GM21360 (cell line): Measurements from ENCODE around the gene NUTM2F.
"Not testable (repeated sequence)": the region's sequence is repeated elsewhere in the genome, so short reads cannot be mapped to it uniquely, and the experiment has no call there.

Source experiments
- ATAC-seq: cut with Tn5 transposase; IDR thresholded peaks from one replicate; pipeline ENCODE4 v1.9.1; 2021; ENCODE audit warnings: mild to moderate bottlenecking, moderate library complexity; ENCODE audit not compliant: unreplicated experiment

Gene NUTM2F

DNA sequence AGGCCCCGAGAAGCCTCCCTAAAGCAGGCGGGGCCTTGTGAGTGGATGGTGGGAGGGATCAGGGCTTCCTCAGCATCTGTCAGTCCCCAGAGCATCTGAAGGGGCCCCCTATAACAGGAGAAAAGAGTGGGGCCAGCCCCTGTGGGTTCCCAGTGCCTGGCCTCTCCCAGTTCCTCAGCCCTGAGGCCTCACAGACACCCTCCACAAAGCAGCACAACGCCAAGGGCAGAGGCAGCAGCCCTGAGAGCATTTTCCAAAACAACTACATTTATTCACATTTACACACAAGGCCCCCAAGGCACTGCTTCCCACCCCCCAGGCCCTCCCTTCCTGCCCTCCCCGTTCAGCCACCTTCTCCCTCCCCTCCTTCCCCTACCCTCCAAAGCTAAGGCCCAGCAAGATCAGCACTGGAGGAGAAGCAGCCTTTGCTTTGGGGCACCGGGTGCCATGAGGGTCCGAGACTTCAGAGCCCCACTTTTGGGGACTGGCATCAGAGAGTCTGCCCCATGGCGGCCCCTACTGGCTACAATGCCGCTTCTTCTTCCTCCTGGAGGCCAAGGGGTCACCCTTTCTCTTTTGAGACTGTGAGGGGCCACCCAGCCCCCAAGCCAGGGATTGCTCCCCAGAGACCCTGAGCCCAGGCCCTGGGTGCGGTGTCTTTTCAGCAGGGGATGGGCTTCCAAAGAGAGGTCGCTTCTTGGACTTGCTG is 10.3 kb downstream of the NUTM2F start:
- ATAC-seq = not testable (repeated sequence)

DNA sequence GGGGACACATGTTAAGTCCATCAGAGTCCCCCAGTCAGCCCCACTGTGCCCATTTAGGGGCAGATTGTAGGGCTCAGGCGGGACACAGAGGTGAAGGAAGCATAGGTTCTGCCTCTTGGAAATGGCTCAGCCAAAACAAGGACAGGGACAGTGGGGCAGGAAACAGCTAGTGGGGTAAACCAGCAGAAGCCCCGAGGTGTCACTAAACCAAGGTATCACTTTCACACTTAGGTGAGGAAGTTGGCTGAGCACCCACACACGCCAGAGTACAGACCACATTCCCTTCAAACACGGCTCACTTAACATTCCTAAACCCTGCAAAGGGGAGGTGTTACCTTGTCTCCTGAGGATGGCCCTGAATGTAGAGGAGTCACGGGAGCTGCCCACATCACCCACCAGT is 12.2 kb downstream of the NUTM2F start:
- ATAC-seq = not testable (repeated sequence)

- not testable (repeated sequence) for ATAC-seq
Observed at GRCh38 chr9:94315034-94315984, 13.1 kb downstream of the NUTM2F start.

DNA sequence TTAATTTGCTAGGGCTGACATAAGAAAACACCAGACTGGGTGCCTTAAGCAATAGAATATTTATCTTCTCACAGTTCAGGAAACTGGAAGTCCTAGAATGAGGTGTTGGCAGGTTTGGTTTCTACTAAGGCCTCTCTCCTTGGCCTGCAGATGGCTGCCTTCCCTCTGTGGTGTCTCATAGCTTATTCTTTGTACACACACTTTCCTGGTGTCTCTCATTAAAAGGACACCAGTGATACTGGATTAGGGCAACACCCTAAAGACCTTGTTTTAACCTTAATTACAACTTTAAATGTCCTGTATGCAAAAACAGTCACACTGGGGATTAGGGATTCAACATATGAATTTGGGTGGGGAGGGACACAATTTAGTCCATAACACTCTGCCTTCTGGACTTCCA is 25.1 kb downstream of the NUTM2F start:
- ATAC-seq = no peak

- ATAC-seq = no peak
Observed at GRCh38 chr9:94302426-94302825, 26.0 kb downstream of the NUTM2F start.

GRCh38 chr9:94301583-94301982 is 26.9 kb downstream of the NUTM2F start:
- ATAC-seq = no peak

DNA sequence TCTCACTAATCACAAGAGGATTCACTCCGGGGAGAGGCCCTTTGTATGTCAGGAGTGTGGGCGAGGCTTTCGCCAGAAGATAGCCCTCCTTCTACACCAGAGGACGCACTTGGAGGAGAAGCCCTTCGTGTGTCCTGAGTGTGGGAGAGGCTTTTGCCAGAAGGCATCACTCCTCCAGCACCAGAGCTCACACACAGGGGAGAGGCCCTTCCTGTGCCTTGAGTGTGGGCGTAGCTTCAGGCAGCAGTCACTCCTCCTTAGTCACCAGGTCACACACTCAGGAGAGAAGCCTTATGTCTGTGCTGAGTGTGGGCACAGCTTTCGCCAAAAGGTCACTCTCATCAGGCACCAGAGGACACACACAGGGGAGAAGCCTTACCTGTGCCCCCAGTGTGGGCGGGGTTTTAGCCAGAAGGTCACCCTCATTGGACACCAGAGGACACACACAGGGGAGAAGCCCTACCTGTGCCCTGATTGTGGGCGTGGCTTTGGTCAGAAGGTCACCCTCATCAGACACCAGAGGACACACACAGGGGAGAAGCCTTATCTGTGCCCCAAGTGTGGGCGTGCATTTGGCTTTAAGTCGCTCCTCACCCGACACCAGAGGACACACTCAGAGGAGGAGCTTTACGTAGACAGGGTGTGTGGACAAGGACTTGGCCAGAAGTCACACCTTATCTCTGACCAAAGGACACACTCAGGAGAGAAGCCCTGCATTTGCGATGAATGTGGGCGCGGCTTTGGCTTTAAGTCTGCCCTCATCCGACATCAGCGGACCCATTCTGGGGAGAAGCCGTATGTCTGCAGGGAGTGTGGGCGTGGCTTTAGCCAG is 27.8 kb downstream of the NUTM2F start:
- ATAC-seq = no peak

DNA sequence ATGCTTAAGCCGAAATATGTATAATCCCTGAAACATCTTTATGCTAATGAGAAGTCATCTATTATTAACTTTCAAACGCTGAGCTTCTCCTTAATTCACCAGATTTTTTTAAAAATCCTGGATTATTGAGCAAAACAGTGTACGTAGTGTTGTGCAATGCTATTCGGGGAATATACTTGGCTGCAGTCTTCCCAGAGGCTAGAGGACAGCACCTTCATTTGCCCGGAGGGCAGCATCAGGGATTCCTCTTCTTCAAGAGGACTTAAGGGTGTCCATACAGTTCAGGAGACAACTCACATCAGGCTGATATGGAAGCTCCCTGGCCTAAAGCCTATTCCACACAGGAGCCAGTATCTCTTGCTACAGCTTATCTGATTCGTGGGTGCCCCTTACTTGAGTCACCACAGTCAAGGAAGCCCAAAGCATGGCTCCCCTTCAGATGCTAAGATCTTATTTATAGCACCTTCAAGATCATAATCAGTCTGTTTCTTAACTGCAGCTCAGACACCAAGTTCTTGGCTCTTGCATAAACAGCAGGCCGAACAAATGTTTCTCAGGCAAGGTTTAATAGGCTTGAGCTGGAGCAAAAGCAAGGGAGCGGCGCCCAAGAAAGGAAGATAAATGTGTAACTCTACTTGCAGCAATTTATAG is 29.4 kb downstream of the NUTM2F start:
- no peak for ATAC-seq

DNA sequence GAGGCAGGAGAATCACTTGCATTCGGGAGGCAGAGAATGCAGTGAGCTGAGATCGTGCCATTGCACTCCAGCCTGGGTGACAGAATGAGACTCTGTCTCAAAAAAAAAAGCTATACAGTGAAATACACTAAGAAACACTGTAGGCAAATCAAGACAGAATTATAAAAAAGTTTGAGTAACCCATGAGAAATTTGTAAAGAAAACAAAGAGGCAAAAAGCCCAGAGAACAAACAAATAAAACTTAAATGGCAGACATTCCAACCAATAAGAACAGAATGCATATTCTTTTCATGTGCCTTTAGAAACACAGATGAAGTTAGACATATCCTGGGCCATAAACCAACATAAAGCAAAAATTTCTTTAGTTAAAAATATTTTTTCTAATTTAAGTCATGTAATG is 38.8 kb downstream of the NUTM2F start:
- ATAC-seq = no peak

GRCh38 chr9:94287877-94288513 is 40.4 kb downstream of the NUTM2F start:
- no peak for ATAC-seq

- no peak for ATAC-seq
Observed at GRCh38 chr9:94286116-94286515, 42.3 kb downstream of the NUTM2F start.

- ATAC-seq = no peak
Observed at GRCh38 chr9:94281101-94281500, 47.3 kb downstream of the NUTM2F start.

DNA sequence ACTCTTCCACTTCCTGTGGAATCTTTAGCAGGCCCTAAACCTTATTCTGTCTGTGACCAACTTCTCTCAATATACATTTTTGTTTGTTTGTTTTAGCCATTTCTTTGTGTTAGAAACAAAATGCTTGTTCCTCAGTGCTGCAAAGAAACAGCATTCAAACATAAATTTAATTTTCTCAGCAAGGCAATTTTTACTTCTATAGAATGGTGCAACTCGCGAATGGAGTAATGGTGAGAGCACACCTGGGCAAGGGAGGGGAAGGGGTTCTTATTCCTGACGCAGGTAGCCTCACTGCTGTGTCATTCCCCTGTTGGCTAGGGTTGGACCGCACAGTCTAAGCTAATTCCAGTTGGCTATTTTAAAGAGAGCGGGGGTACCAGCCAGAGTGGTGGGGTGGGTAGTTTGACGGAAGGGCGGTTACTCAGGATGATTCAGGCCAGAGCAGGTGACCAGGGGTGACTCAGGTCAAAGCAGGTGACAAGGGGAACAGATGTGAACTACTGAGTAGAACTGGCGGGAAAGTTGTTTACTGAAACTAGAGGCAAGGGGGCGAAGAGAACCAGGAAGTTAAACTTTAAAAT is 47.9 kb downstream of the NUTM2F start:
- no peak for ATAC-seq

GRCh38 chr9:94277885-94278536 is 50.4 kb downstream of the NUTM2F start:
- no peak for ATAC-seq

- not testable (repeated sequence) for ATAC-seq
Observed at GRCh38 chr9:94277029-94277428, 51.4 kb downstream of the NUTM2F start.

GRCh38 chr9:94270009-94270408 is 58.4 kb downstream of the NUTM2F start:
- no peak for ATAC-seq

DNA sequence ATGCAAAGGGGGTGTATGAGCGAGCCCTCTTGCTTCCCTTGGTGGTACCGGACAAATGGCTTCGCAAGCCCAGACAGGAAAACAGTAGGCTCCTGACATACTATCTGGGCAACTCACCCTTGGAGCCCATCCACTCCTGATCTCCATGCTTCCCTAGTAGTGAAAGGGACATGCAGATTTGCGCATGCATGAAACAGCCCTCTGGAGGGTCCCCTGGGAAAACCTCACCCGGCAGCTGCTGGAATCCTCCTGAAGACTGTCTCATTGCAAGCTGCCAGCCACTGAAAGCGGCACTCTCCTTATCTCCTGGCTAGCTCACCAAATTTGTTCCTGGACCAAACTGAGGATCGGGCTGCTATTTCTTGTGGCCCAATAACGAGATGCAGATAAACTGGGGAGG is 59.2 kb downstream of the NUTM2F start:
- ATAC-seq = no peak
